Activated CD8-positive, alpha-beta memory T cell treated with anti-CD3 and anti-CD28 coated beads for 24 hours (primary cell): ENCODE results near the gene VAV3.
"Not testable (repeated sequence)": the region's sequence is repeated elsewhere in the genome, so short reads cannot be mapped to it uniquely, and the experiment has no call there.

ENCODE experiments used
- DNase-seq: peaks from one replicate; pipeline ENCODE4 v3.0.0-alpha.2; 2020

Gene VAV3

GRCh38 chr1:107707111-107707510 is 257.9 kb downstream of the VAV3 start:
- no peak for DNase-seq

DNA sequence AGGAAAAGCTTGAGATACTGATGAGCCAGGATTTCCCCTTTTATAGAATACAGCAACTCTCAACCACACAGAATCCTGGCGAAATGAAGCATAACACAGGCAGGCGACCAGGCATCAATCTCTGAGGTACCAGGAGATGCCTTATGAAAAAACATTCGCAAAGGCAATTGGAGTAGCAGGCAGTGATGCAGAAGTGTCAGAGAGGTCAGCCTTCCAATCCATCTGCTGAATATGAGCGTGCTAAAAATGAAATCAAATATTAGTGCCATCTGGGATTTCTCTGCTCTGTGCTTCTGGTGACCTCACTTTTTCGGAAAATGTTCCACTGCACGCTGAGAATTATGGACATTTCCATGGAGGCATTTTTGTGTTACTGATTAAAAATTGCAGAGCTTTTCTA is 258.8 kb downstream of the VAV3 start:
- no peak for DNase-seq

DNA sequence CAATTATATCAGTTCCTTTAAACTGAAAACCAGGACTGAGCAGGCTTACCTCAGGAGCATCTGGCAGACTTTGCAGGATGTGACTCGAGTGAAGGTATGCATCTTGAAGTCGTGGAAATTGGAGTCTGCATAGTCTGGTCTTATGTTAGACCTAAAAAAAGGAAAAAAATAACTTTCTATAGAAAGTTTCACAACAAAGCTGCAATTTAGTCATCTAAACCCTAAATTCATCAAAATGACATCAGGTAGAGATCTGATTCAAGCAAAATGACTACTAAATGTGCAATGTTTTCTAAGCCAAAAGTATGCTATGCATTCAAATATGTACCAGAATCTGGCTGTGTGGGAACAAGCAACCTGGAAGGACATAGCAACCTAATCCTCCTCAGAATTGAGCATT is 260.1 kb downstream of the VAV3 start:
- DNase-seq = no peak

- DNase-seq = no peak
These were observed 261.9 kb downstream of the VAV3 start for GRCh38 chr1:107702946-107703571.

DNA sequence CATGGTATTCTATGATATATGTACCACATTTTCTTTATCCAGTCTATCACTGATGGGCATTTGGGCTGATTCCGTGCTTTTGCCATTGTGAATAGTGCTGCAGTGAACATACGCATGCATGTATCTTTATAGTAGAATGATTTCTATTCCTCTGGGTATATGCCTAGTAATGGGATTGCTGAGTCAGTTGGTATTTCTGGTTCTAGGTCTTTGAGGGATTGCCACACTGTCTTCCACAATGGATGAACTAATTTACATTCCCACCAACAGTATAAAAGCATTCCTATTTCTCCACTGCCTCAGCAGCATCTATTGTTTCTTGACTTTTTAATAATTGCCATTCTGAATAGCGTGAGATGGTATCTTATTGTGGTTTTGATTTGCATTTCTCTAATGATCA is 264.3 kb downstream of the VAV3 start:
- not testable (repeated sequence) for DNase-seq

DNA sequence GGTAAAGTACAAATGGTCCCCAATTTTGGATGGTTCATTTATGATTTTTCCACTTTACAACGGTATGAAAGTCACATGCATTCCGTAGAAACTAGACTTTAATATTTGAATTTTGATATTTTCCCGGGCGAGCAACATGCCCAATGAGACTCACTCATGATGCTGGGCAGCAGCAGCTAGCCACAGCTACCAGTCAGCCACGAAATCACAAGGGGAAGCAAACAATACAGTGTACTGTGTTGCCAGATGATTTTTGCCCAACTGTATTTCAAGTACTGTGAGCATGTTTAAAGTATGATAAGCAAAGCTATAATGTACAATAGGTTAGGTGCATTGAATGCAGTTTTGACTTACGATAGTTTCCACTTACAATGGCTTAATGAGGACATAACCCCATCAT is 266.8 kb downstream of the VAV3 start:
- no peak for DNase-seq

GRCh38 chr1:107695341-107695740 is 269.6 kb downstream of the VAV3 start:
- no peak for DNase-seq

DNA sequence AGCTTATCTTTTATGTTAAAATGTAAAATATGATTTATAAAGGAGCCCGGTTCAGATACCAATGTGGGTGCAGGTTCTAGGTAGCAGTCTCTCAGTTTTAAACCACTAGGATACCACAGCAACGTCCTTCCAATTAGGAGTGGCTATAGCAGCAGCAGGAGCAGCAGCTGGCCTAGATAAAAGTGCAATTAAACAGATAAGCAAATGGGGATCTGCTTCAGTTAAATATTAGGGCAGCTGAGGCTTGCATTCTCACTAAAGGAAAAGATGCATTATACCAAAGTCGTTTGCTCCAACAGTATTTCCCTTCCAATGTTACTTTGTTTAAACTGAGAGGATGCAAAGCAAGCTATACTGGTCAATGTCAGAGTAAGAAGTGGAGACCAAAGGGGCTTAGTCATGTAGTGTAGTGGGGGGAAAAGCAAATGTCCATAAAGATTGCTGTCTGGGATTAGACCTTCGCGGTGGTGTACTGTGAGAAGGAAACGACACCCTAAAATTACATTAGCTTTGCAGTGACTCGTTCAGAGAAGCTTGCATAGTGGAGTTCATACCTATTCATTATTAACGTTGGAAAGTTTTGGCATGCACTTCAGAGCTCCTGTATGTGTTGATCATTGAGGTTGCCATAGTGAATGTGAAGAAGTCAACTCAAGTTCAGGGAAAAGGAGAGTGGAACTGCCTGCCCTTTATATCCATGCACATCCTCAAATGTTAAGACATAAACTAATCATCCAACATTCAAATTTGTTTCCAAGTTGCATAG is 272.2 kb downstream of the VAV3 start:
- DNase-seq = no peak

DNA sequence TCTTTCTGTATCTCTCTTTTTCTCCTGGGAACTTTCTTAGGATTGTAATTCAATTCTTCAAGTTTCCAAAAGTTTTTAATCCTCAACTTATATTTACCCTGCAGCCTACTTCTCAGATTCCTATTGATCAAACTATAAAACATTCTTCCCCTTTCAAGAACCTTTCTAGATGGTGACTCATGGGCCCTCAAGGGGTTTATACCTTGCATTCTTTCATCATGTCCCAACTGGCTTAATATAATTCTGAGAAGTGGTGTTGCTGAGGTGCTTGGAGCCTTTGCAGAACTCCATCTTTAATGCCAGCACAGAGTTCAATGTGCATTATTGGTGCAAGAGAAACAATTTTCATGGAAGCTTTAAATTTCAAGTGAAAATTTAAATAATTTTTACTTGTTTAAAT is 273.4 kb downstream of the VAV3 start:
- no peak for DNase-seq

GRCh38 chr1:107690491-107690890 is 274.5 kb downstream of the VAV3 start:
- no peak for DNase-seq

DNA sequence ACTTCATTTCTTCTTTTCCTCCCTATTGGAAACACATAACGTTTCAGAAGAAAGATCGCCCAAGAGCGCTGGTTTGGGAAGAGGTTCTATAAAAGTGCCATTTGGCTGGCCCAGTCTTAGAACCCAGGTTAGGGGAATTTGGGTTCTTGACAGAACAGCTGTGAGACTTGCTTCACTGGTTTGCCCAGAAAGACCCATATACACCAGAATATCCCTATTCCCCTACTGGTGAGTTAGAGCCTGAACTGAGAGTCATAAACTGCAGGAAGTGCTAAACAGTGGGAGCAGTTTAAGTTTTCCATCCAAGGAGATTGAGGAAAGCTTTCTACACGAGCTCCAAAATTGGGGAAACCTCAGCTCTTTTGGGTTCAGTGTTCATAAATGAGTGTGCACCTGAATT is 275.2 kb downstream of the VAV3 start:
- no peak for DNase-seq

- no peak for DNase-seq
These were observed 275.8 kb downstream of the VAV3 start for GRCh38 chr1:107689159-107689558.

- DNase-seq = no peak
These were observed 276.9 kb downstream of the VAV3 start for GRCh38 chr1:107687849-107688753.

GRCh38 chr1:107683683-107684082 is 281.3 kb downstream of the VAV3 start:
- no peak for DNase-seq

DNA sequence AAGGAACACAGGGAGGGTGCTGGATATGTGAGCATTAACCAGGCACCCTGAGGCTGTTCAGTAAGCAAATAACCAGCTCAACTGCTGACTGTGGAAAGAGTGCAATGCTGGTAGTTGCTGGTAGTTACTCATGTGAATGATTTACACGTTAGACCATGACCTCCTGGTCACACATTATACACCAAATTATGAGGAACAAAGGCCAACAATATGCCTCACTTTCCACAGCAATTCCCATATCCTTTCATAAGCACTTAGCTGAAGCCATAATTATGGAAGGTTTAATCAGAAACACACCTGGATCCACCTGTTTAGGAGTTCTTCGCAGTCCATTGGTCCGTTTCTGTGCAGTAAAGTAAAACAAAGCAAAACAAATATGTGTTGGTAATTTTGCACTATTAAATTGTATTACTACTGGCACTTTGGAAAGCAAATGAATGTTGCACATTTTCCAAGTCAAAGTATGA is 281.8 kb downstream of the VAV3 start:
- no peak for DNase-seq

GRCh38 chr1:107682467-107682866 is 282.5 kb downstream of the VAV3 start:
- DNase-seq = no peak

DNA sequence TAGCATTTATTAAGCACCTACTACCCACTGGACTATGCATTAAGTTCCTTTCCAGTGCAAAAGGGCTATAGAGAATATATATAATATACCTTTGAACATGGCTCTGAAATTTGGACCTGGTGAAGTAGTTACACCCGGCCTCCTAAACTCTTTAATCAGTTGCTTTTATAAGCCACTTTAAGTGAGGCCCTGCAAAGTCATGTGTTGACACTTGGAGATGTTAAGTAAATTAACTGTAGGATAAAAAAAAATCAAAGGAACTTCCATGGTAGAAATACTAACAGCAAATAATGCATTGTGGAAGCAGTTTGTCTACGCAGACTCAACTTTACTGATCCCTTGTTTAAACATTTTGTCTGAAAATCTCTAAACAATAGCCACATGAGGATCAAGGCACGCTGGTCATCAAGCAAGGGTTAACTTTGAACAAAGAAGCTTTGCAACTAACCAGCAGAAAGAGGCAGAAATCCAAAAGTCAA is 283.9 kb downstream of the VAV3 start:
- DNase-seq = no peak

- DNase-seq = no peak
These were observed 284.4 kb downstream of the VAV3 start for GRCh38 chr1:107680579-107680985.

DNA sequence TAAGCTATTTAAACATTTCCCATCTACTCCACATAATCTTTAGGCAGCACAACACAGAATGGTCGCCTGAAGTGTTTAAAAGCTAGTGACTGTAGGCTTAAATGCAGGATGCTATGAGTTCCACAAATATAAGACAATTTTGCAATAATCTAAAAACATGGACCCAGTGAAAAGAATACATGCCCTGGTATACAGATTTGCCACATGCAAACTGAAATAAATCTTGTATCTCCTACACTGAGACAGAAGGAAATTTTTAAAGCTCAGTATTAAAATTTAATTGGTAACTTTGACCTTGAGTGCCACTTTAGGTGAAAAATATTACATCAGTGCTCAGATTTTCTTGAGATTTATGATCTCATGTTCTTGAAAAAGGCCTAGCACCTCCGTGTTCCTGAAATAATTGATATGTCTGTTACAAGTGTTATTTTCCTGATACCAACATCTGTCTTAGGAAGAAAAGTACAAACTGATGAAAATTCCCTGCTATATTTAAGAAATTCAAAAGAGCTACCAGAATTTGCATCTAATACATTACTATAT is 285.5 kb downstream of the VAV3 start:
- no peak for DNase-seq

DNA sequence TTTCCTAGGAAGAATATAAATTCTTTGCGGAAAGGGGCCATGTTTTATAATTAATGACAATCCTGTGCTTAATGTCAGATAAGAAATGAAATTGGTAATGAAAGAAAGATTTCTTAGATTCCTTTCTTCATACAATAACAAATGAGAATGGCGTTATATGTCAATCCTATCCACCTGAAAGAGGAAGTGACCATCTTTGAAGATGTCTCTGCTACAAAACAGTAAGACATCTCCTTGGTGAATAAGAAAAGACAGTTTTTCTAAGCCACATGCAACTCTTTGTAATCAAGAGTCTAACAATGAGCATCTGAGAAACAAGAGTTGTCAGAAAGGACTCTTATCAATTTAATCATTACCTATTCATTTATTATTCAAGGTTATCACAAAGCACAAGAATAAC is 286.0 kb downstream of the VAV3 start:
- DNase-seq = no peak

GRCh38 chr1:107677697-107678096 is 287.3 kb downstream of the VAV3 start:
- DNase-seq = no peak

DNA sequence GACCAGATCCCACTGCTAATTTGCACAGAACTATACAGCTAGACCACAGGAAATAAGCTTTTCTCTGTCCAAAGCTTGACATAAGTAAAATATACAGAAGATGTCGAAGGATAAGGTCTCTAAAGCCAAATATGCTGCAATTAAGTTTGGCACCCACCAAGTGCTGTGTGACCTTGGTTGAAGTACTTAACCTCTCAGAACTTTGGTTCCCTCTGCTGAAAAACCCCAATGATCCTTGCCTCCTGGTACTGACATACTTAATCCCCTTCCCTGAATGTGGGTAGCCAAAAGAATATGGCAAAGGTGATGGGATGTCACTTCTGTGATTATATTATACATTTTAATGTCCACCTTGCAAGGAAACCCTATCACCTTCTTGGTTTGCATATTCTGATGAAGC is 290.5 kb downstream of the VAV3 start:
- no peak for DNase-seq

DNA sequence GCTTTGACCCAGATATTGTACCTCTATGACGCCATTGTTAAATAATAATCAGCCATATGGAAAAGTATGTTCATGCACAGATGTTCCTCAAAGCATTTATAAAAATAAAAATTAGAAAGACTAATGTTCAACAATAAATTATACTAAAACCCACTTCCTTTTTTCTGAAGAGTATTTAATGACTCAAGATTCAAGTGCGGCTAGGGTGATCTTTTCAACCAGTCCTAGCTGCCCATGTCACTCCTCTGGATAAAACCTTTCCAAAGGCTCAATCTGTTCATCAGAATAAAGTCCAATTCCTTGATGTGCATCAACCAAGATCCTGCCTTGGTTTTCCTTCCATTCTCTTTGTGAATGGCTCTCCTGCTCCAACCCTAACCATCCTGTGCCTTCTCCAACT is 292.0 kb downstream of the VAV3 start:
- DNase-seq = no peak
